GM12872 (cell line): ENCODE data around the gene SH3TC1.

ENCODE experiments used
- TF ChIP-seq, protein P1 (sequence below): IDR thresholded peaks from 3 replicates; pipeline ENCODE4 v1.5.1; 2011; ENCODE audit warnings: low read depth, mild to moderate bottlenecking, low read length, moderate library complexity; ENCODE audit not compliant: insufficient read depth

Gene SH3TC1

DNA sequence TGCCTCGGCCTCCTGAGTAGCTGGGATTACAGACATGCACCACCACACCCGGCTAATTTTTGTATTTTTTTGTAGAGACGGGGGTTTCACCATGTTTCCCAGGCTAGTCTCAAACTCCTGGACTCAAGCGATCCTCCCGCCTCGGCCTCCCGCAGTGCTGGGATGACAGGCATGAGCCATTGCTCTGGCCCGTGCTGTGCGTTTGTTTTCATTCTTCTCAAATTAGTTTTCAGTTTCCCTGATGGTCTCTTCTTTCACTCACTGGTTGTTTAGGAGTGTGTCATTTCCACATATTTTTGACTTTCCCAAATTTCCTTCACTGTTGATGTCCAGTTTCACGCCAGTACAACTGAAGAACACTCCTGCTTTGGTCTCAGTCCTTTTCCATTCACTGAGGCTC lies 31.8 kb downstream of the SH3TC1 start:
- TF ChIP-seq, protein P1, sequence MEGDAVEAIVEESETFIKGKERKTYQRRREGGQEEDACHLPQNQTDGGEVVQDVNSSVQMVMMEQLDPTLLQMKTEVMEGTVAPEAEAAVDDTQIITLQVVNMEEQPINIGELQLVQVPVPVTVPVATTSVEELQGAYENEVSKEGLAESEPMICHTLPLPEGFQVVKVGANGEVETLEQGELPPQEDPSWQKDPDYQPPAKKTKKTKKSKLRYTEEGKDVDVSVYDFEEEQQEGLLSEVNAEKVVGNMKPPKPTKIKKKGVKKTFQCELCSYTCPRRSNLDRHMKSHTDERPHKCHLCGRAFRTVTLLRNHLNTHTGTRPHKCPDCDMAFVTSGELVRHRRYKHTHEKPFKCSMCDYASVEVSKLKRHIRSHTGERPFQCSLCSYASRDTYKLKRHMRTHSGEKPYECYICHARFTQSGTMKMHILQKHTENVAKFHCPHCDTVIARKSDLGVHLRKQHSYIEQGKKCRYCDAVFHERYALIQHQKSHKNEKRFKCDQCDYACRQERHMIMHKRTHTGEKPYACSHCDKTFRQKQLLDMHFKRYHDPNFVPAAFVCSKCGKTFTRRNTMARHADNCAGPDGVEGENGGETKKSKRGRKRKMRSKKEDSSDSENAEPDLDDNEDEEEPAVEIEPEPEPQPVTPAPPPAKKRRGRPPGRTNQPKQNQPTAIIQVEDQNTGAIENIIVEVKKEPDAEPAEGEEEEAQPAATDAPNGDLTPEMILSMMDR: no peak

DNA sequence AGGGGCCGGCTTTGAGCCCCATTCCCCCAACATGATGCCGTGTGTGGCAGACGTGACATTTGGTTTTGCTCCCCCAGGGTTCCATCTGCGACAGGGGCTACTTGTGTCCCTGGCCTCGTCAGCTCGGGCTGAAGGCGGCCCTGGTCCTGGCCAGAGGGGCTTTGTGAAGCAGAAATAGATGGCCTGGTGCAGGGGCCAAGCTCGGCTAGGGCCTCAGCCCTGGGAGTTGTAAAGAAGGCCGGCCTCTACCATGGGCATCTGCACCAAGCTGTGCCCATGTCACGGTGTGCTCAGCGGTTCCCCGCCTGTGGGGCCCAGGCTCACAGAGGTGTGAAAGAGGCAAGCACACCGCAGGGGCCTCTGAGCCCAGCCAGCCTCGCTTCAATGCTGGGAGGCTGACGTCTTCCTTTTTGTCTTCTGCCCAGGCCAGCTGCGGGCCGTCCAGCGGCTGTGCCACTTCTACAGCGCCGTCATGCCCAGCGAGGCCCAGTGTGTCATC lies 32.5 kb downstream of the SH3TC1 start:
- TF ChIP-seq, protein P1: no peak

DNA sequence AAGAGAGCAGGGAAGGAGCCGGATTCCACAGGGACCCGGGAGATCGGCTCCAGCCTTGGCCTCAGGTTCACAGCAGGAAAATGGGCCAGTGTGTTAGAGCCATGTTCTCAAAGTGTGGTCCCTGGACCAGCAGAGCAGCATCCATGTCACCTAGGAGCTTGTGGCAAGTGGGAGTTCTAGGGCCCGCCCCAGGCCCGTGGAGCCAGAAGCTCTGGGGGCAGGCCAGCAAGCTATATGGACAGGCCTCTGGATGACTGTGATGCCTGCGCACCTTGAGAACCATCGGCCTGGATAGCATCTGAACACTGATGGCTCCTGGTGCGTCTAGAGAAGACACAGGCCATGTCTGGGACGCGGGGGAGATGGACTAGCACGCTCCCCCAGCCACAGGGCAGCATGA lies 33.7 kb downstream of the SH3TC1 start:
- TF ChIP-seq, protein P1: no peak

DNA sequence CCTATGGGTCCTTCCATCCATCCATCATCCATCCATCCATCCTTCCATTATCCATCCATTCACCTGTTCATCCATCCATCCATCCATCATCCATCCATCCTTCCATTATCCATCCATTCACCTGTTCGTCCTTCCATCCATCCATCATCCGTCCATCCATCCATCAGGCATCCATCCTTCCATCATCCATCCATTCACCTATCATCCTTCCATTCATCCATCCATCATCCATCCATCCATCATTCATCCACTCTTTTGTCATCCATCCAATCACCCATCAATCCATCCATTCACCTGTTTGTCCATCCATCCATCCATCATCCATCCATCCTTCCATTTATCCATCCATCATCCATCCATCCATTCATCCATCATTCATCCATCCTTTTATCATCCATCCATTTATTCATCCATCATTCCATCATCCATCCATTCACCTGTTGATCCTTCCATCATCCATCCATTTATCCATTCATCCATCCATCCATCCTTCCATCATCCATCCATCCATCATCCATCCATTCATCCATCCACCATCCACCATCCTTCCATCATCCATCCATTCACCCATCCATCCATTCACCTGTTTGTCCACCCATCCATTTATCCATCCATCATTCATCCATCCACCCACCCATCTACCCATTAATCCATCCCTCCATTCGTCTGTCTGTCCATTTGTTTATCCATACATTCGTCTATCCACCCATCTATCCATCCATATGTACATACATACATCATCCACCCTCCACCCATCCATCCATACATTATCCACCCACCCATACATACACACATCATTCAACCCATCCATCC lies 34.8 kb downstream of the SH3TC1 start:
- TF ChIP-seq, protein P1: no peak

DNA sequence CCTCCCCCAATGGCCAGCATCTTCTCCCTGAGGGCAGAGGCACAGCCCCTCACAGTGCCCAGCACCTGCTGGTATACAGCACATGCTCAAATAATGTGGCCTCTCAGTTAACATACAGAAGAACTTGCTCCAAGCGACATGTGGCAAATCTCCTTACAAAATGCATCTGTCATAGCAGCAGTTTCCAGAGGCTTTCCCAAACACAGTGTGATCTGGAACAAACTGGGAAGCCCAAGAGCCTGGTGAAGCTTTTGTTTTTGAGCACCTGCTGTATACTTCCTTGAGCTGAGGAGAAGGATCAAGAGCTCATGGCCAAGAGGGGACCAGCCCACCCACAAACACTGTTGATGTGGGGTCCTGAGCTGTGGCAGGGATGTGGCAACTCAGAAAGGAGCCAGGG lies 35.6 kb downstream of the SH3TC1 start:
- TF ChIP-seq, protein P1: no peak

DNA sequence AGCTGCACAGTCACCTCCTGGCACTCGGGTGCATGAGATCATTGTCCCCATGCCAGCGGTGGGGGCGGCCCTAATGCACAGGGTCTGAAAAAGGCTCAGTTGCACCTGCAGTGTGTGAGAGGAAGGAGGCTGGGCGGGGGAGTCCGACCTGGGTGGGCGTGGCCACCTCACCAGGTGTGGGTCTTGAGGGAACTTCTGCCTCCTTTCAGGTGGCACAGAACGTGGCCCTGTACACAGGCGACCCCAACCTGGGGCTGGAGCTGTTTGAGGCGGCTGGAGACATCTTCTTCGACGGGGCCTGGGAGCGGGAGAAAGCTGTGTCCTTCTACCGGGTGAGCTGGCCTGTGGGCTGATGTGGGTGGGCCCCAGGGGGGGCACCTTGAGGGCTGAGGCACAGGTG lies 36.1 kb downstream of the SH3TC1 start:
- TF ChIP-seq, protein P1: no peak

DNA sequence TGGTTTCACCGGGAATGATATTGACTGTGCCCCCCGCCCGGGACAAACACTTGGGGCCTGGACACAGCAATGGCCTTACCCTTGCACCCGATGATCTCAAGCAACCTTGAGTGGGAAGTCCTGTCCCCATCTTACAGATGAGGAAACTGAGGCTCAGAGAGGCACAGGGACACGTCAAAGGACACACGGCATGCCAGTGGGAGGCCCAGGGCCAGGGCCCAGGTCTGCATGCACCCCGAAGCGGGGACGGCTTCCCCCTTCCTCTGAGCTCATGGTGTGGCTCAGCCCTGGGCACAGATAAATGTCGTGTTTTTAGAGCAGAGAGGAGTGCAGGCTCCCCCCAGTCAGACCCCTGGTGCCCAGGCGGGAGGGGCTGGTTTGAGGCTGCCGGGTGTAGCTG lies 36.6 kb downstream of the SH3TC1 start:
- TF ChIP-seq, protein P1: no peak
